ENCODE measurements around the gene PALD1. TPM values are rescaled to one million over a fixed set of nuclear protein-coding genes. Genes with fewer than 3 reads are reported as not detected.

The PALD1 gene
- total and polyA plus RNA-seq, 7 donors = 1.8 to 33.8 (median 13.9) TPM

GRCh38 chr10:70502406-70502805, 23.8 kb downstream of the PALD1 start:
- H3K9me3 ChIP-seq = no peaks in the 10 kb centered on the region
- no peak for DNase-seq
- H3K36me3 ChIP-seq = no peaks in the 10 kb centered on the region
- H3K4me1 ChIP-seq = peaks cover 0 to 27% (median 17%) of the 10 kb centered on the region in 4 donors
- H3K27me3 ChIP-seq = no peaks in the 10 kb centered on the region
- intact Hi-C loops (cut with DNase I) = no loop called here
- H3K4me3 ChIP-seq = no peak overlapping the region
- TF ChIP-seq EP300 (IDR thresholded peaks at IDR 0.05) = no peak
- TF ChIP-seq CTCF (IDR thresholded peaks at IDR 0.05) = peak in 1 of 4 experiments; percentile 4
- no peak for TF ChIP-seq POLR2A (IDR thresholded peaks at IDR 0.05)
- WGBS, 2 donors = 90 to 91% methylated on average over 3 of the region's 3 CpGs
- no peak overlapping the region for H3K27ac ChIP-seq

GRCh38 chr10:70503776-70504175, 25.2 kb downstream of the PALD1 start:
- Histone ChIP-seq H3K27me3 (no peaks in the 10 kb centered on the region), H3K36me3 (no peaks in the 10 kb centered on the region), H3K4me3 (no peak overlapping the region), H3K27ac (no peak overlapping the region), H3K4me1 (peaks cover 0 to 40% (median 28%) of the 10 kb centered on the region in 4 donors), H3K9me3 (no peaks in the 10 kb centered on the region)
- TF ChIP-seq EP300 (IDR thresholded peaks at IDR 0.05) (no peak), CTCF (IDR thresholded peaks at IDR 0.05) (no peak), POLR2A (IDR thresholded peaks at IDR 0.05) (no peak), POLR2AphosphoS5 (IDR thresholded peaks at IDR 0.05) (no peak)
- intact Hi-C loops (cut with DNase I) = no loop called here
- WGBS, 2 donors = 55 to 62% methylated on average over 7 of the region's 7 CpGs
- DNase-seq = no peak

DNA sequence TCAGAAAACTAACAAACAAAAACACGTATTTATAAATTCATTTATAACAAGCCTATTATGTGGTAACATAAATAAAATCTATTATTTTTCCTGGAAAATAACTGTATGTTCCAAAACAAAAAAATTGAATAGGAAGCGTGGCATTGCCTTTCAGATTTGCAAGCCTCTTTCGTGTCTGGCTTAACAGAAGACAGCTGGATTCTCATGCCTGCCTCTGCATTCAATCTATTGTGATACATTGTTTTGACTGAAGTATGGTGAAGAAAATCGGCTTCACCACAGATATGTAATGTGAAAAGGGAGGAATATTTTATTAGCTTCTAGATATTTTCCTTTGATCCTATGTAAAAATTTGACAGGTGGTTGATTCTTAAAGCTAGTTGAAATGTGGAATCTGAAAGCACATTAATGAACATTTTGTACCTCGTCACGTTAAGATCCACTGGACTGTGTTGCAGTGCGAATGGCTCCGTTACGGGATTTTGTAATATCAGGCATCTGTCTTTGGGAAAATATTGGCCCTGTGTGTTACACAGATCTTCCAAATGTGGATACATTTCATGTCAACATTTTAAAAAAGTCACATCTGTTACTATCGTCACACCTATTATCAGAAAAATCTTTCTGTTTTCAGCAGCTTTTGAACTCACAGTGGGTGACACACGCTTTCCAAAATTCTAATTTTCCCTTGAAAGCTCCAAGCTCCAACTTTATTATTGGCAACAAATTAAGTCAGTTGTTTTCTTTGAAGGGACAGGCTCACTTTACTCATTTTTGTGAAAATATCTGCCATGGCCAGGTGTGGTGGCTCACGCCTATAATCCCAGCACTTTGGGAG, 26.2 kb downstream of the PALD1 start:
- Histone ChIP-seq H3K27me3 (no peaks in the 10 kb centered on the region), H3K27ac (peak overlapping the region in 2 of 4 donors; percentile 10 to 22), H3K4me1 (peaks cover 0 to 40% (median 29%) of the 10 kb centered on the region in 4 donors), H3K4me3 (no peak overlapping the region), H3K9me3 (no peaks in the 10 kb centered on the region), H3K36me3 (no peaks in the 10 kb centered on the region)
- intact Hi-C loops (cut with DNase I) = no loop called here
- TF ChIP-seq EP300 (IDR thresholded peaks at IDR 0.05) (no peak), POLR2AphosphoS5 (IDR thresholded peaks at IDR 0.05) (peak in 1 of 4 donors; percentile 24)
- WGBS, 2 donors = 90 to 92% methylated on average over 12 of the region's 12 CpGs
- no peak for DNase-seq

- TF ChIP-seq CTCF (IDR thresholded peaks at IDR 0.05) (no peak), POLR2A (IDR thresholded peaks at IDR 0.05) (no peak), POLR2AphosphoS5 (IDR thresholded peaks at IDR 0.05) (no peak)
- 89 to 95% methylated on average over 9 of the region's 9 CpGs for WGBS, 2 donors
- Histone ChIP-seq H3K4me1 (peaks cover 0 to 40% (median 35%) of the 10 kb centered on the region in 4 donors), H3K4me3 (no peak overlapping the region), H3K36me3 (no peaks in the 10 kb centered on the region), H3K27me3 (no peaks in the 10 kb centered on the region), H3K9me3 (no peaks in the 10 kb centered on the region), H3K27ac (no peak overlapping the region)
- intact Hi-C loops (cut with DNase I) = no loop called here
- DNase-seq = no peak
Observed at GRCh38 chr10:70505908-70506307, 27.3 kb downstream of the PALD1 start.

GRCh38 chr10:70507966-70508365, 29.4 kb downstream of the PALD1 start:
- peaks cover 0 to 54% (median 49%) of the 10 kb centered on the region in 4 donors for H3K4me1 ChIP-seq
- no peak overlapping the region for H3K4me3 ChIP-seq
- no peaks in the 10 kb centered on the region for H3K9me3 ChIP-seq
- no peak for DNase-seq
- no peaks in the 10 kb centered on the region for H3K36me3 ChIP-seq
- TF ChIP-seq POLR2A (IDR thresholded peaks at IDR 0.05) = no peak
- no peak for TF ChIP-seq POLR2AphosphoS5 (IDR thresholded peaks at IDR 0.05)
- TF ChIP-seq CTCF (IDR thresholded peaks at IDR 0.05) = no peak
- TF ChIP-seq EP300 (IDR thresholded peaks at IDR 0.05) = no peak
- no peaks in the 10 kb centered on the region for H3K27me3 ChIP-seq
- WGBS, 2 donors = 80 to 85% methylated on average over 6 of the region's 6 CpGs
- intact Hi-C loops (cut with DNase I) = loop anchor here (2.0 kb wide), 1 partner anchor 29 kb away; the partner anchor contains the start of gene PALD1
- H3K27ac ChIP-seq = peak overlapping the region in 3 of 4 donors; percentile 56 to 73 (median 69)

Data from sigmoid colon (tissue), 7 donors.